CD4-positive, alpha-beta T cell treated with Interferon alpha-2 for 1 hour (primary cell): ENCODE measurements around the gene GPLD1.
"Not testable (repeated sequence)": the region's sequence is repeated elsewhere in the genome, so short reads cannot be mapped to it uniquely, and the experiment has no call there.

Experiments
- DNase-seq, 2 donors: peaks; one replicate each; pipeline ENCODE4 v3.0.0-alpha.2; 2020 to 2022

GPLD1 gene

GRCh38 chr6:24451581-24452388 is 37.6 kb downstream of the GPLD1 start:
- no peak for DNase-seq

GRCh38 chr6:24448828-24449525 is 40.4 kb downstream of the GPLD1 start:
- no peak for DNase-seq

- DNase-seq: no peak
Observed at GRCh38 chr6:24448396-24448795, 41.0 kb downstream of the GPLD1 start.

- DNase-seq: no peak
Observed at GRCh38 chr6:24446670-24447069, 42.7 kb downstream of the GPLD1 start.

- DNase-seq: no peak
Observed at GRCh38 chr6:24445704-24446103, 43.7 kb downstream of the GPLD1 start.

GRCh38 chr6:24444588-24444987 is 44.8 kb downstream of the GPLD1 start:
- DNase-seq: no peak

GRCh38 chr6:24441599-24441904 is 47.8 kb downstream of the GPLD1 start:
- DNase-seq: no peak

GRCh38 chr6:24440897-24441598 is 48.3 kb downstream of the GPLD1 start:
- no peak for DNase-seq

GRCh38 chr6:24439858-24440539 is 49.4 kb downstream of the GPLD1 start:
- DNase-seq: no peak

- no peak for DNase-seq
Observed at GRCh38 chr6:24436979-24437378, 52.4 kb downstream of the GPLD1 start.

- no peak for DNase-seq
Observed at GRCh38 chr6:24432611-24433010, 56.8 kb downstream of the GPLD1 start.

GRCh38 chr6:24431045-24431451 is 58.3 kb downstream of the GPLD1 start:
- peak in 1 of 2 donors; percentile 55 for DNase-seq

GRCh38 chr6:24430086-24430485 is 59.3 kb downstream of the GPLD1 start:
- DNase-seq: no peak

- DNase-seq: no peak
Observed at GRCh38 chr6:24429146-24429545, 60.2 kb downstream of the GPLD1 start.

GRCh38 chr6:24428615-24429014 is 60.8 kb downstream of the GPLD1 start:
- DNase-seq: no peak

GRCh38 chr6:24426729-24427446 is 62.5 kb downstream of the GPLD1 start:
- DNase-seq: no peak

- DNase-seq: no peak
Observed at GRCh38 chr6:24425091-24425490, 64.3 kb downstream of the GPLD1 start.

- DNase-seq: no peak
Observed at GRCh38 chr6:24419526-24419925, 69.9 kb downstream of the GPLD1 start.

GRCh38 chr6:24415753-24416152 is 73.6 kb downstream of the GPLD1 start:
- no peak for DNase-seq

GRCh38 chr6:24414531-24414930 is 74.8 kb downstream of the GPLD1 start:
- DNase-seq: not testable (repeated sequence)

- DNase-seq: no peak
Observed at GRCh38 chr6:24412294-24412693, 77.1 kb downstream of the GPLD1 start.

GRCh38 chr6:24410622-24411021 is 78.8 kb downstream of the GPLD1 start:
- no peak for DNase-seq
